SK-MEL-5 (cell line): ENCODE data around the gene FAM163B. TPM values are rescaled to one million over a fixed set of nuclear protein-coding genes. Genes with fewer than 3 reads are reported as not detected.

Source experiments
- DNase-seq: peaks from one replicate; pipeline ENCODE4 v3.0.0-alpha.2; 2016; ENCODE audit warnings: low read depth, low spot score
- in situ Hi-C: cut with HindIII; loops from 2 replicates; pipeline ENCODE4 v1.10.0; 2016; ENCODE audit warnings: low sequenced_read_pairs, high pct_unique_total_duplicates, low pct_unique_long_range_greater_than_20kb
- total RNA-seq: library from RNA; depleted of rRNA; stranded (reverse); fragments of >200 nt; shearing (Covaris generic); gene quantifications from 2 replicates; pipeline ENCODE4 v1.2.3, GENCODE V29; 2014

Gene FAM163B
- total RNA-seq, 1 experiment from 2014 or later, result not detected

DNA sequence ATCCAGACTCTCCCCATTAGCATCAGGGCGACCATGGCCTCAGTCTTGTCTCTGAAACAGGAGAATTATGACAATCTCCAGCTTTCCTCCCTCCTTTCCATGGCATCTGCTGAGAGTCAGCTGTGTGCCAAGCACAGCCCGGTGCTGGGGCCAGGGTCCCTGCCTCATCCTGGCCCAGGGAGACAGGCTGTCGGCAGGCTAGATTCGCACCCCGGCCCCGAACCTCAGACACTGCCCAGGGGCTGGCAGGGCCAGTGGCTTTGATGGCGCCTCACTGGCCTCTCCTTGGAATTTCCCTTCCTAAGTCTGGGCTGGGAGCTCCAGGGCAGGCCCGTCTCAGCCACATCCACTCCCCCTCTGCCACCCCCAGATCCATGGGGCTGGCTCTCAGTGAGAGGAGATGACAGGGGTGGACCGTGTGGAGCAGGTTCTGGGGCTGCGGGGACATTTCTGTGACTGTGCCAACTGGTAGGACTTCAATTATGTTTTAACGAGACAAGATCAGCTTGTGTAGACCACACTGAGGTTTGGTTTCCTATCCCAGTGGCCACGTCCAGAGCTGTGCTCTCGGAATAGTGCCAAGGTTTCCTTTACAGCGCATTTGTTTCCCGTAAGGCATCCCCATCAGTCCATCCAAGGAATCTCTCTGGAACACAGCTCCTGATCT, 15.5 kb downstream of the FAM163B start:
- in situ Hi-C loops, result no loop called here
- no peak for DNase-seq

DNA sequence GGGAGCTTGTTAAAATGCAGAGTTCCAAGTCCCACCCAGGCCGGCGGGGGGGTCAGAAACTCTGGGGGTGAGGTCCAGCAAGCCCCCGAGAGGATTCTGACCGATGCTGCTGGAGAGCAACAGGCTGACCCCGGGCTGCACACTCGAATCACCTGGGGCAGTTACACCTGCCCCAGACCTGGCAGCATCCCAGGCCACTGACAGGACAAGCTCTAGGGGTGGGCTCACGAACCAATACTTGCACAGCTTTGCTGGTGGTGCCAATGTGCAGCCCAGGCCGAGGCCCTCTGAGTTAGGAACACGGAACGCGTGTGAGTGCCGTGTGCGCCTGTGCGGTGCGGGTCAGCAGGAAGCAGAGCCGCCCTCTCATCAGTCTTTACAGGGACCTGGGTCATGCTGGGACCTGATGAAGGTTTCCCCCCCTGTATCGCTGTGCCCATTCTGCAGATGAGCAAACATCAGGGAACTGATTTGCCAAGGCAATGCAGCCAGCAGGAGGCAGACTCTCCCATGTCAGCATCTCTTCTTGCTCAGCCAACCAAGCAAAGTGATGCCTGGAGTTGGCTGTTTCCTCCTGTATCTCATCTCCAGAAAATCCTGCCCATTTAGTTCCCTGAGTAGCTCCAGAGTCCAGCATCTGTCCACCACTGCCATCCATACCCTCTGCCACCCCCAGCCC, 16.3 kb downstream of the FAM163B start:
- in situ Hi-C loops, result no loop called here
- peak; percentile 17 for DNase-seq

DNA sequence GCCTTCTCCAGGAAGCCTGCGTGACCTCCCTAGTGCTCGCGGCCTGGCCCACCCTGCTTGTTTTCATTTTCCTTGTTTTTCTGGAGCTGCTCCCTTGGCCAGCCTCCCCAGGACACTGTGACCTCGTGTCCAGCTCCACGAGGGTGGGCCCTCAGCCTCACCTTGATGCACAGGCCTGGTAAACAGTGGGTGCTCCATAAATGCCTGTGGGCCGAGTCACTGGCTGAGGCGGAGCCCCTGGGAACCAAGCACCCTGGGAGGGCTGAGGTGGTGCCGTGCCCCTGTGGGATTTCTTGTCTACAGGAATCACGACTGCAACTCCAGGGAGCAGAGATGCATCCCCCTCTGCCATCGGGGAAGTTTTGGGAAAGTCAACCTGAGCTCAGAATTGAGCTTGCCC, 17.2 kb downstream of the FAM163B start:
- no peak for DNase-seq

DNA sequence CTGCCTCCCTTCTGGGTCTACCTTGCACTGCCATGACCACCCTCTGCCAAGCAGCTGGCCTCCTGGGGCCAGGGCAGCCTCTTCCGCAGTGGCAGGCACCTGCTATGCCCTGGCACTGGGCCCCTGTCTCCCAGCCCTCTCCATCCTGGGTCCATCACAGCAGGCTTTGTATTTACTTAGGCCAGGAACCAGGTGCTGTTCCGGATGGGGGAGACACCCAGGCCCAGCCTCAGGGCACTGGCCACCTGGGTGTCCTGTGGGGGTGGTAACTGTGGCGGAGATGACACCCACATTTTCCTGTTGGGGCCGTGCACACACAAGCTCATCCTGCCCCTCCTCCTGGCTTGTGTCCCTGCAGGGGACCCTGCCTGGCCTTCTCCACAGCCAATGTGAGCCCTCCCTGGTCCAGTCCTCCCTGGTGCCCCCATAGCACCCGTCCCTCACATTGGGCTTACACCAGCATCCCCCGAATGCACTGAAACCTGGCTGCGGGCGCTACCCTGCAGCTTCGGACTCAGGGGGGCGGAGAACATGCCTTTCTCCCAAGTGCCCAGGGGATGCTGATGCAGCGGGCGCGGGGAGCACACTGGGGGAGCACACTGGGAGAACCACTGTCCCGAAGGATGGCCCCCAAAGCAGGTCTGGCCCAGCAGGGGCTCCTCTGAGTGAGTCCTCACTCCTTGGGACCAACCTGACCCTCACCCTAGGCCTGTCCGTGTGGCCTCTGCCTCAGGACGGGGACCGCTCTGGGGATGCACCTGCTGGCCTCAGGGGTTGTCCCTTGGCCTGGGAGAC, 17.9 kb downstream of the FAM163B start:
- DNase-seq, result no peak
- in situ Hi-C loops, result no loop called here

More for the DNA sequence above, 17.2 kb downstream of the FAM163B start:
- in situ Hi-C loops, result no loop called here

DNA sequence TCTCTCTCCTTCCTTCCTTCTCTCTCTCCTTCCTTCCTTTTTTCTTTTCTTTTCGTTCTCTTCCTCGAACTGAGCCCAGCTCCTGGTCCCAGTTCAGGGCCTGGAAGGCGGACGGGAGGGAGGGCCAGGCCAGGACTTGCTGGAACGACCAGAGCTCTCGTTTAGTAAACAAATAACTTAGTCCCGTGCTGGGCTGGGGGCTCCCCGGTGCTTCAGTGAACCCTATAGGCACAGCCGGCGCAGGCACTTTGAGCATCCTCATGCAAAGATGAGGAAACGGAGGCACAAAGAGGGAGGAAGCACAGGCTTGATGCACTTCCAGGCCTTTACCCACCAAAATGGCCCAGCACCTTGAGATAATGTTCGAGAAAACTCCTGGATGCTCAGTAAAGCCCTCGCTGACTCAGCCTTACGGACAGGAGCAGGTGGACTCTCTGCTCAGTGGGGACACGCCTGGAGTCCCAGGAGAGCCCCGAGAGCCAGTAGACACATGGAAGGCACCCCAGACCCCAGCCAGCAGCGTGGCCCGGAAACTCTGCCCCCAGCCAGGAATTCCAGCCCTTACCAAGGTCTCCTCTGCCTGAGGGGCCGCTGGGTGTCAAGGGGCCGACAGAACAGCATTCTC, 18.8 kb downstream of the FAM163B start:
- DNase-seq, result no peak
- in situ Hi-C loops, result no loop called here

DNA sequence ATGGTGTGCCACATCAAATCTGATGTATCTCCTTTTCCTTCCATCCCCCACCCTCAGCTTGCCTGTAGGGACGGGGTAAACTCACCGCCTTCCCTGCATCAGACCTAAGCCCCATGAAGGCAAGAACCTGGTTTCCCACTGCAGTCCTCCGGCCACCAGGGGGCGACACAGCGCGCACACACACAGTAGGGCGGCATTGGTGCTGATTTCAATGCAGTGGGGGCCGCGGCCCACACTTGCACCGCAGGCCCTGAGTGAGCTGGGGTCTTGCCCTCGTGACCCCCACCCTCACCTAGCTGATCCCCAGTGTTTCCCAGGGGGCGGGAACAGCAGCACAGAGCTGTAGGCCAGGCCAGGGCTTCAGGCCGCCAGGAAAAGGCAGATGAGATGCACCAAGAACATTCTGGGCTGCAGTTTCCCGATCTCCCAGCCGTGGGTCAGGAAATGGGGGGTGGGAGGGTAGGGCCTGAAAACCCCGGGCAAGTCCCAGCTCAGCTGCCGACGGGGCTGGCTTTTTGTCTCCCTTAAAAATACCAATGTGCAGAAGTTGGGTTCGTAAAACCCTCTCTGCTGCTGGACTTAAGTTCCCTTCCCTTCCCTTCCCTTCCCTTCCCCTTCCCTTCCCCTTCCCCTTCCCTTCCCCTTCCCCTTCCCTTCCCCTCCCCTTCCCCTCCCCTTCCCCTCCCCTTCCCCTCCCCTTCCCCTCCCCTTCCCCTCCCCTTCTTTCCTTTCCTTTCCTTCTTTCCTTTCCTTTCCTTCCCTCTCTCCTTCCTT, 19.5 kb downstream of the FAM163B start:
- in situ Hi-C loops, result no loop called here
- peak; percentile 10 for DNase-seq

DNA sequence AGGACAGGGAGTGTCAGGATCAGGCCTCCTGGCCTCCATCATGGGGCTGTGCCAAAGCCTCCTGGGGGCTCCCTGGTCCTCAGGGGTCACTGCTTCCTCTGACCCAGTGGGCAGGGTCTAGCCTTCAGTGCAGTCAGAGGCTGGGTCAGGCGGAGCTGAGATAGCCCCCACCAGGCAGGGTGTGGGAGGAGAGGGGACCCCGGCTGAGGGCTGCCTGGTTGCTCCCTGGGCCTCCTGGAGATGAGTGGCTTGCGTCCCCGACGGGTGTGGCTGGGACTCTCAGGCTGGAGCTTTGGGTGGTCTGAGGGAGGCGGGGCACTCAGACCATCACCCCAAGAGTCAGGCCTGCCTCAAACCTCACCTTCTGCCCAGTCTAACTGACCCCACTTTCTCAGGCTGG, 21.7 kb downstream of the FAM163B start:
- DNase-seq, result no peak
- in situ Hi-C loops, result no loop called here

DNA sequence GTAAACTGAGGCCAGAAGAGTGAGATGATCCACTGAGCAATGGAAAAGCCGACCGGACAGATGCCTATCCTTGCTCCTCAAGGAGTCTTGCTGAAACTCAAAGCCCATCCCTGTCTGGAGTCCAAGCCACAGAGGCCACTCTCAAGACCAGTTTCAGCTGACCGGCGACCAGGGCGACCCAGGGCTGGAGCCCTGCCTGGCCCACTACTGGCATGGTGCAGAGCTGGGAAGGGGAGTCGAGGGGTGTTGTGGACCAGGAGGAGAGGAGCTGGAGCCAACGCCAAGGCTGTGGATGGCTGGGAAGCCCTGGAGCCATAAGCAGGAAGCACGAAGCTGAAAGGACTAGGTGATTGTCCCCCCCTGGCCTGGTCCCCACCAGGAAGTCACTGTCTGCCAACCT, 22.1 kb downstream of the FAM163B start:
- DNase-seq, result no peak
- in situ Hi-C loops, result no loop called here

DNA sequence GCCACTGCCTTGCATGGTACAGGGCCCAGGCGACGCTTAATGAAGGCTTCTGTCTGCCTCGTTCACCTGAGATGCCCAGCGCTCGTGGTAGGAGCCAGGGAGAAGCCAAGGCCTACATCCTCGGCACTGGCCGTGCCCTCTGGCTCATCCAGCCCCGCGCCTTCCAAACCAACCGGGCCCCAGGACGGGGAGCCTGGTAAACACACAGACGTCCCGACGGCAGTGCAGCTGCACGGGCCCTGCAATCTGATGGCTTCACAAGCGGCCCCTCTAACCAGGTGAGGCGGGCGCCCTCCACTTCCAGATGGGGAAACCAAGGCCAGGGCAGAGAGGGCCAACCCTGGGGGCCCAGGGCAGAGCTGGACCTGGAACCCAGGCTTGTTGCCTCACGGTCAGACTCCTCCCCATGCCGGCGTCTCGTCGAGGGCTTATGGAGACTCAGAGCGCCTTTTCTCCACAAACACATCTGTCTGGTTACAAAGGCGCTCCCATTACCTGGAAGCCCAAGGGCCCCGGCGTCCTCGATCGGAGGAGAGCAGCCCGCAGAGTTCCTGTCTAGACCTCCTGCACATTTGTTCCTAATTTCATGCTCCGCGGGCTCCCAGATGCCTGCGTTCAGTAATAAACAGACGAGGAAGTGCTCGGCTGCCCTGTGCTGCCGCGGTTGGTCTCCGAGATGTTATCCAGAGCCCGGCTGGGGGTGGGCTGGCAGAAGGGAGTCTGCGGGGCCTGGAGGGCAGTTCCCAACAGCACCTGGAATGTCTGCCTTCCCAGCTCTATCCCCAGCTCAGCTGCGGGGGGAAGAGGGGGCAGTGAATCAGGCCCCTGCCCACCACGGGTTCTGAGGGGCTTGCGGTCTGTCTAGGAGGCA, 23.5 kb downstream of the FAM163B start:
- DNase-seq, result no peak

DNA sequence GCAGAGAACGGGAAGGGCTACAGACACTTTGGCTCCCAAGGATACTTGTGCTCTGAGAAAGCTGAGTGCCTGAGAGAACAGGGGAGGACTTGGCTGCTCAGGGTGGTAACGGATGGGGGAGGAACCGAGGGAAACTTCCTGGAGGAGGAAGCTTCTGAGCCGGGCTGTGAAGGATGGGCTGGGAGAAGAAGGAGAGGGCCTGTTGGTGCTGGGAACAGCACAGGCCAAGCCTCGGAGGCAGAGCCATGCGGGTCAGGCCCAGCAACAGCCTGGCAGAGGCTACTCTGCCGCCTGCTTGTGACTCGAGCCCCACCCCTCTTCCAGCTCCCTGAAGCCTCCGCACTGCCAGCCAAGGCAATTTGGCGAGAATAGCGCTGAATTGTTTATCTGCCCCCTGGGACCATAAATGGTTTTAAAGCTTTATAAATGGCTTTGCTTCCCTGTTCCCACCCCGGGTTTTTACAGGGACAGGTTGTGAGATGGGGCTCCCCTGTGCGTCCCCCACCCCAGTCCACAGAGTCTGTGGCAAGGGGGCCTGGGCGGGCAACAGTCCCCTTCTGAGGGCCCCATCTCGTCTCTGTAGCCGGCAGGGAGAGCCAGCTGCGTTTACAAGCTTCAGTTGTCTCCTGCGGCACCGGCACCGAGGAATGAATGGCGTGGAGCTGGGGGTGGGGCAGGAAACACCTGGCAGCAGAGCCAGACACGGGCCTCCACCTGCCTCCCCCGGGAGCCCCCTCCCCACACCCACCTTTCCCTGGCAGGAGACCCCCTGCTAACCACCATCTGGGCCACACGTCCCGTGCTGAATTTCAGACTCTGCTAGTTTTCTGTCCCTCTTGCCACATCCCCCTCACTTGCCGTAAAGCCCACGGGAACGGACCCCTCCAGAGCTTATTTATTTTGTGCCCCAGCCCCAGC, 24.4 kb downstream of the FAM163B start:
- peak; percentile 13 for DNase-seq
- in situ Hi-C loops, result no loop called here

More for the DNA sequence above, 23.5 kb downstream of the FAM163B start:
- in situ Hi-C loops, result no loop called here

DNA sequence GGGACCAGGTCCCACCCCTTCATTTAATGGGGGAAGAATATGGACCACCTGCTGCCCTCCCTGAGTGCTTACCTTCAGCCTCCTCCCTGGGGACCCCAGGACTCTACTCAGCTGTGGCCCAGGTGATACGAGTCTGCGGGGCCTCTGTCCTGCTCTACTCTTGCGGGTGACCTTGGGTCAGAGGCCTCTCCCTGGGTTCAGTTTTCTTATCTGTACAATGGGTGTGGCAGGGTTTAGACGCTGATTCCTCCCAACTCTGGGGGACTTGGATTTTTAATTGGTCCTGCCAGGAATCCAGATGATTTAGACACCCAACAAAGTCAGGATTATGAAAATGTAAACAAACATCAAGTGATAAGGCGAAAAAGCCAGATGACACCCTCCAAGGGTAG, 25.0 kb downstream of the FAM163B start:
- in situ Hi-C loops, result no loop called here
- no peak for DNase-seq

DNA sequence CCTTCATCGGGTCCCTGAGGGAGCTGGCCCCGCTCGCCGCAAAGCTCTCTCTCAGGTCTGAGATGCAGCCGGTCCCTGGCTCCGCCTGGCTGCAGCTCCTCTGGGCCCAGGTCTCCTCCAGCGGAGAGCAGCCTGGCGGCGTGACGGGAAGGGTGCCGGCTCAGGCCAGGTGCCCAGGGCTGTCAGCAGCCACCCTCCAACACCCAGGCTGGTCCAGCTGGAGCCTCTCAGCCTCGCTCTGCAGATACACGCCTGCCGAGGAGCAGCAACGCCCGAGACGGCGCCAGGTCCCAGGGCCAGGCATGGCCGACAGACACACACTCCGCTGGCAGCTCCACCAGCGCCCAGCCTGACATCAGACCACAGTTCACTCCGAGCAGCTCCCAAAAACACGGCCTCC, 25.6 kb downstream of the FAM163B start:
- in situ Hi-C loops, result no loop called here
- no peak for DNase-seq

DNA sequence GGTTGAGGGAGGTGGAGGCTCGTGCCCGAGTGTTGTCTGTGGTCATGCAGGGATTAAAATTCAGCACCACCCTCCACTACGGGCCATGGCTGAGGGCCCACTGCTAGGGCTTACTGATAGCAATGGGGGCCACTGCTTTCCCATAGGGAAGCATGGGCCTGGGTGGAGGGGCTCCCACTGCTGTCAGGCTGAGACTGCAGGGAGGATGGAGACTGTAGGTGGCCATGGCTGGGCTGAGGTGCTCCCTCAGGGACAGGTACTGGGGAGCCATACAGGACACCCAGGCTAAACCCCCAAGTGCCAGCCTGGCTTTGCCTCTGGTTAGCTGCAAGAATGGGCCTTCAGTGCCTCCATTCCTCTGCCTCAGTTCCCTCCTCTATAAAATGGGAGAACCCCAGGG, 26.1 kb downstream of the FAM163B start:
- DNase-seq, result no peak
- in situ Hi-C loops, result no loop called here

DNA sequence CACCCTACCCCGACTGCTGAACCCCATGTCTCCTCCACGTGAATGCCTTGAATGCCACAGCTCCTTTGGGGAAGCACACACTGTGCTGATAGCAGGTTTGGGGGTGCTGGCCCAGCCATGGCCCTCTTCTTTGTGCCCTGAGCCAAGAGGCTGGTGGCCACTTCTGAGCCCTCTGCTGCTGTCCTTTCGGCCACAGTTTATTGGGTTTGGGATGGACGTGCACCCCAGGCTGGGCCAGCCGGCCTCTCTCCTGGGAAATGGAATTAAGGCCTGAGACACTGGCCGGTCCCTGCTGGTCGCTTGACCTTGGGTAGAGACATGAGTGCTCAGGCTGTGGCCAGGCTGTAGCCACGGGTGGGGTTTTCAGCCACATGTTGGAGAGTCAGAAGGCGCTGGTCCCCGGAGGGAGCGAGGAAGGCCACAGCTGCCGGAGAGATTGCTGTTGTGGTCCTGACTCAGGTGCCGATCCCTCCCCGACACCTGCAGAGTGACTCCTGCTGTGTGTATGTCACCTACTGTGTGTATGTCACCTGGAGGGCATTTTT, 26.6 kb downstream of the FAM163B start:
- DNase-seq, result no peak
- in situ Hi-C loops, result no loop called here

DNA sequence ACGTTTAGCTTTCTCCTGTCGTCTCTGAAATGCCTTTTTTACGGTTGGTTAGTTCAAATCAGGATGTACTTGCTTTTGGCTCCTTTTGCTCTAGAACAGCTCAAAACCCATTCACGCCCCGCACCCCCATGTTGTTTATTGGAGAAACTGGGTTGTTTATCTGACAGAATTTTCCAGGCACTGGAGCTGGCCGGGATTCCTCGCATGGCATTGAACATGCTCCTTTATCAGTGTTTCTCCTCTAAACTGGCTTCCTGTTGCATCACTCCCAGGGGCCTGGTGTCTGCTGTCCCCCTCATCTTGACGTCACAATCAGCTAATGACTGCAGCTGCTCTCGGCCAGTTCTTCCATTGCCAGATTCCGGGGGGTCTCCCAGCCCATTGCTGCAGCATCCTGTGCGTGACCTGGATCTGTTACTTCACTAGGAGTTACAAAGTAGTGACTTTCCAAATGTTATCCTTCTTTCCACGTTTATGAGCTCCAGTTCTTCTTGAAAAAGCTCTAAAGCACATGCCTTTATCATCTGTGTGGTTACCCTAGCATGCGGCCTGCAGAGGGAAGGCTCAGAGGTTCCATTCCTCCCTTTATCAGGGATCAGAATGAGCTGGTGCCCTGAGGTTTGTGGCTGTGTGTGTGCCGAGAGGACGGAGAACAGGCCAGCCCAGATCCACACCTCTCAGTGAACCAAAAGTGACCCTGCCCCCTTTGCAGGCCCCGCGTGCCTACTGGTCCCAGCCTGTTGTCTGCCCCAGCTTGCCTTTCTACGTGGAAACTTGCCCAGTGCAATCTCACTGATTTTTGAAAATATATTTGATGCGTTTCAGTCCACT, 27.5 kb downstream of the FAM163B start:
- DNase-seq, result no peak
- in situ Hi-C loops, result no loop called here
